HG03469 (cell line): Measurements from ENCODE around the gene HPS4.

Source experiments
- ATAC-seq: cut with Tn5 transposase; IDR thresholded peaks from one replicate; pipeline ENCODE4 v1.9.1; 2021; ENCODE audit warnings: mild to moderate bottlenecking, moderate library complexity, moderate number of reproducible peaks; ENCODE audit not compliant: unreplicated experiment

The HPS4 gene

DNA sequence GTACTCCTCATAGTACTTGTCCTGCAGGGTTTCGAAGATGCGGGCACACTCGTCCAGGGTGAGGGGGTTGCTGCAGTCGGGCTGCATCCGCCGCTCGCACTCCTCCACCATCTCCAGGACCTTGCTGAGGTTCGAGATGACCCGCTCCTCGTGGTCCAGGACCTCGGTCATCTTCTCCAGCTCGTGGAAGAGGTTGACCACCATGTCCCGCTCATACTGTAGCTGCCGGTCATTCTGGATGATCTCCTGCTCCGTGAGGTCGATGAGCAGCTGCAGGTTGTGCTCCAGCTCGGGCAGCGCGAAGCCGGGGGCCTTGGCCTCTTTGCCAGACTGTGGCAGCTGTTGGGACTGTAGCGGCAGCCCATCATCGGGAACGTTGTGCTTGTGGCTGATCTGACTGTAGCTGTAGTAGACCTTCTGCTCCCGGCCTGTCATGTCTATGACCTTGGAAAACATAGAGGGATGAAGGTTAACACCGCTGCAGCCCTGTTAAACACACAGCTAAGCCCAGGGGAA, 15.7 kb upstream of the HPS4 start:
- no peak for ATAC-seq

DNA sequence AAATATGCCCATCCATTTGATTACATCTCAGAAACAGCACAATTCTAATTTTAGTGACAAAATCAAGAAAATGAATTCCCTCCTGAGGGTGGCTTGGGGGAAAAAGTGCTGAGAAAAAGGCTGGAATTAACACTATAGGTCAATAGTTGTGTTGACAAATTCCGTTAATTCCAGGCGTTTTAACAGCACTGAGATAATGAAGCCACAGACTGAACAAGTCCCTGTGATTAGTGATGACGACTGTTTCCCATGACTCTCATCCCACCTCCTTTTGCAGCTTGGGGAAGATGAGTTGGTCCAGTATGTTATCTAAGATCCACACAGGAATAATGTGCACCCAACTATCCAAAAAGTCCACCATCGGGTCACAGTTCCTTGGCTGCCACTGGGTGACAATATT, 12.9 kb upstream of the HPS4 start:
- no peak for ATAC-seq

DNA sequence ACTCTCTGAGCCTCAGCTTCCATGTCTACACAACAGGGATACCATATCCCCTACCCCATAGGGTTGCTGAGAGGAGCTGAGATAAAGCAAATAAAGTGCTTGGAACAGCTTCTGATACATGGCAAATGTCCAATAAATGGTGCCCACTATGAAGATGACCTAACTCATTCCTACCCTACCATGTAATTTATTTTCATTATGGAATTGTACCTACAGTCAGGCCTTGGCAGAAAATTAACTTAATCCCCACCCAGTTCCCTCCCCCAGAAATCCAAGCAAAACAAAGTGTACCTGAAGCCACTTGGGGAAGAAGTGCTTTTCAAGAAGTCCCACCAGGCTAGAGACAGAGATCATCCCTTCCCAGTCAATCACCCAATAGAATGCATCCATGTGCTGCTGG, 10.9 kb upstream of the HPS4 start:
- no peak for ATAC-seq

DNA sequence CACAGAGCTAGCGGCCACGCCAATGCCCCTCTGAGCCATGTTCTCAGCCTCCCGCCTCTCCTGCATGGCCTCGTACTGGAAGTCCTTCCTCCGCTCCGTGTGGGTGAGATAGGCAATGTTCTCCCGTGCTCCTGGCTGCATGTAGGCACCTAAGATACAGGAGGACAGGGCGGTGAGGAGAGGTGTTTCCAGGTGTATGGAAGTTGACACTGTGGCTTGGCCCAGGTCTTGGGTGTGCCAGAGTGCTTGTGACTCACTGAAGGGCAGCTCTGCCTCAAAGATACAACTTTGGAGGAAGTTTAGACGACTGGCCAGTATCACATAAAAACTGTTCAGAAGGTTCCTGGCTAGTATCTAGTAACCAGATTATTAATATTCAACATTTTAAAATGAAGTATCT, 8.6 kb upstream of the HPS4 start:
- ATAC-seq: no peak

DNA sequence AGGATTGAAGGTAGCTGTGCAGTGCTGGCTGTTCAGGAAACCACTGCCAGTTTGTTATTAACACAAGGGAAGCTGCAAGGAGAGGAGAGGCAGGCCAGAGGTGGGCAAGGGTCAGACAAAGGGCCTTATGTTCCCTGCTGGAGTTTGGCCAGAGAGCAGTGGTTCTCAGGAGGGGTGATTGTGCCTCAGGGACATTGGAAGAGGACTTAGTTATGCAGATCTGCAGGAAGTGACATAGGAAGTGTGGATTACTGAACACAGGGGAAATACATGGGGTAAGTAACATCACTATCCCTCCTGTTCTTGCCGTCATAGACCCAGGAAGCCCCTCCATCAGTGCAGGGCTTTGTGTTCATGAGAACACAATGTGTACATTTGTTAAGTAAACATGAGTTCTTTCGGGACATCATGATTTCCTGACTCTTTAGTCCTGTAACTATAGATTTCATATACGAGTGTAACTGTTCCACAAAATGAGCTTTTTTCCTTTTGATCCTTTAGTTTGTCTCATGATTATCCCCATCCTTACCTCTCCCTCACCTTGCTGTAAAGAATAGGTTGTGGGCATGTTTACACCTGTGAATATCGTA, 6.0 kb upstream of the HPS4 start:
- ATAC-seq: no peak

DNA sequence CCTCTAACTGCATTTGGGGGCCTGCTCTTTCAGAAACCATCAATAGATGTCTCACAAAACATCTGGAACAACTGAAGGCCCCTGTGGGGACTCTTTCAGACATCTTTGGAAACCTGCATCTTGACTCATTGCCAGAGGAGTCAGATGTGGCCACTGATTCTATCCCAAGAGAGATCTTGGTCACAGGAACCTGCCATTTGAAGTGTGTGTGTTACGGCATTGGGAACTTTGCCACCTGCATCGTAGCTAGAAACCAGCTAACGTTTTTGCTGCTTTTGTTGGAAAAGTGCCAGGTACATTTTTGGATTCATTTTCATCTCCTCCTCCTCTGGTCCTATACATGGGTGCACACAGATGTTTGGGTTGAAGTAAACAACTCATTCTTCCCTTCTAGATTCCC, 4.4 kb upstream of the HPS4 start:
- ATAC-seq: no peak

DNA sequence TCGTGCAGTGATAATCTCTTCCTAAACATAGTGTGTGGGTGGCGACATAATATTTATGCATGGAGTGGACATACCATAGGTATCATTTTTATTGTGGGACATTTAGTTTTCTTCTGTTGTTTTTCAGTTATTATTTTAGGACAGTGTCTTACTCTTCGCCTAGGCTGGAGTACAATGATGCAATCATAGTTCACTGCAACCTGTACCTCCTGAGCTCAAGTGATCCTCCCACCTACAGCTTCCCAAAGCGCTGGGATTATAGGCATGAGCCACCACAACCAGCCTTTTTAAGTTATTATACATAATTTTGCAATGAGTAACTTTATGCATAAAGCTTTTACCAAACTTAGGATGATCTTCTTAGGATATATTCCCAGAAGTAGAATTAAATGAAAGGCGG, 2.8 kb upstream of the HPS4 start:
- ATAC-seq: no peak

DNA sequence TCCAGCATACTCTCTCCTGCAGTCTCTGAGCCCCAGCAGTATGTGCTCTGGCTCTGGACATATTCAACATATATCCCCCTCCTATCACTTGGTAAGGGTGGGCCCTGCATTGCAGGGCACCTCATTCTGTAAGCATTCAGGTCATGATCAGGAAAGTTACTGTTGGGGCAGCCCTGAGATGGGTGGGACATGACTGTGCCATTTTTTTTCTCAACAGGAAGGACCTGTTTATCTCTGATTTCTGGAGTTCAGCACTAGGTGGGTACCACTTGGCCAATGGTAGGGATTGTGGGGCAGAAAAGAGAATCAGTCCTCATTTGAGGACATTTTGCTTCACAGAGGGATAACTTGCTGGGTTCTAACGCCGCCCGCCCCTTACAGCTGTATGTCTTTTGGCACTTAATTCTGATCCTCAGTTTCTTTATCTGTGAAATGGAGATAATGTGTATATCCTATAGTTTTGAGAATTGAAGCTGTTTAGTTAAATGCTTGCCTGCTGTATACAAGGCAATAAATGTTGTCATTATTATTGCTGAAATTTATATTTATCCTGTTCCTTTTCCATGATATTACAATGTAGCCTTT, 2.3 kb upstream of the HPS4 start:
- no peak for ATAC-seq

DNA sequence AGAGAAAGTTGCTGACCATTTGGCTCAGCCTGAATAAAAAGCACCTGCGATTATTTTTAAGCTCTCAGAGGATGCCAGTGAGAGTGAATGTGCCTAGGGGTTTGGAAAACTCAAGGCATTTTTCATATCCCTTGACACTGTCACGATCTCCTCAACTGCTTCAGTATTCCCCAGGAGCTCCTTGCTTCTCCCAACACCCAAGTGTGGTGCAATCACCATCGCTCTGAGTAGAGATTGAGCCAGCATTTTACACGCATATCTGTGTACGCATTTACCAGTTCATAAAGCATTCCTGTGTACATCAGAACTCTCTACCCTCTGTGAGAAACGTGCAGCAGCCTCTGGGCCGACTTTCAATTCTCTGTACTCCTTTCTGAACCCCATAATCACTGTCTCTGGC, 1.4 kb upstream of the HPS4 start:
- no peak for ATAC-seq

DNA sequence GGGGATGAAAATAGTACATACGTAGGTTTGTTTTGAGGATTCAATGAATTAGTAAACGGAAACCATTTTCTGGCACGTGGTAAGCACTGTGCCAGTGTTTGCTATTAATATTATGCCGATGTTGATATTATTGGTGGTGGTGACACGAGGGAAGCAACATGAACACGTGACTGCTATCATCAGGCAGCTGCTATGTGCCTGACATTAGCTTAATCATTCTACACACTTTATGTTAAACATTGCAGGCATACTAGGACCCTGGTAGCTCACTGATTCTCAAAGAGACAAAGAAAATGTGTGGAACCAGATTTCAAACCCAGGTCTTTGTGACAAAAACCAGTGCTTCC, 750 bp upstream of the HPS4 start:
- ATAC-seq: no peak

DNA sequence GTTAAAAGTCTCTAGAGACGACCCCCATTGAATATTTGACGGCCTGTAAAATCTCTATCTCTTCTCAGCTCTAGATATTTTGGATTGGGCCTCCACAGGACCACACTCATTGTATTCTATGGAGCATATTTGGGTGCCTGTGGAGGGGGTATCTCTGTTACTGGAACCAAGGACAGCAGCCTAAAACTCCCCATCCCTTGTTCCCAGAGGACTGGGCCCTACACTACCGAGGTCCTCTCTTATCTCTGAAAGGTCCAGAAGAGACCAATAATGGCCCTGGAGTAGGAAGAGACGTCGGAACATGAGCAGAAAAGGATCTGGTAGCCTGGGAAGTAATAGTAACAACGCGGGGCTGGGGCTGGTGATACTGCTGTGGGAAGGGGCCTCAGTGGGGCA, 542 bp downstream of the HPS4 start:
- ATAC-seq: no peak

DNA sequence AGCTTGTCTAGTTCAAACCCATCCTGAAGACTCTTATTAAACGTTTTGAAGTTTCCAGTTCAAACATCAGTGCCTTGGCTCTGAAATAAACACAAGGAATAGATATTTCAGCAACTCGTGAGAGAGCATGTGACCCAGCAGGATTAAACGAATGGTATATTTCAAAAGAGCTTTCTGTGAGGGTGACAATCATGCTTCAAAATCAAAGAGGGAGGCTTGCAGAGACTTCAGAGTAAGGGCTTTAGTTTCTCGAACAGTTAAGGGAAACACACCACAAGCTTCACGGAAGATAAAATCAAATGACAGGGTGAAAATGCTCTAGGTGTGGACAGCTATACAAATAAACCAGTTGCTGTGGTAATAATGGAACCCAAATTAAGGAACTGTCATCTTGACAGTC, 1.4 kb downstream of the HPS4 start:
- no peak for ATAC-seq

DNA sequence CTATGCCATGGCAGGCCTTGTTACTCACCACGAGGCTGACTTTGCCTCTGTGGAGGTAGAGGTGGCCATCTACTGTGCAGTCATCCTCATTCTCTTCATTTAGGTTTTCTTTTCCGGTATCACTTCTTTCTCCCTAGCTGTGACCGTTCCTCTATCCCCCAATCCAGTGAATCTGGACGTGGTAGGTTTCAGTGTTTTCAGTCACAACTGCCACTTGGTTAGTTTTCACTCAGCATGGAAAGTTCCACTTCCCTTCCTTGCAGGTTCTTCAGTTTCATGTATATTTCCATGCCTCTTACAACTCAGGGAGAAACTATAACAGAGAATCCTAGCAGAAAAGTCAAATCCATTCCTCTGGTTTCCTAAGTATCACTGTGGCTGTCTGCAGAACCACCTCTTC, 1.9 kb downstream of the HPS4 start:
- no peak for ATAC-seq

DNA sequence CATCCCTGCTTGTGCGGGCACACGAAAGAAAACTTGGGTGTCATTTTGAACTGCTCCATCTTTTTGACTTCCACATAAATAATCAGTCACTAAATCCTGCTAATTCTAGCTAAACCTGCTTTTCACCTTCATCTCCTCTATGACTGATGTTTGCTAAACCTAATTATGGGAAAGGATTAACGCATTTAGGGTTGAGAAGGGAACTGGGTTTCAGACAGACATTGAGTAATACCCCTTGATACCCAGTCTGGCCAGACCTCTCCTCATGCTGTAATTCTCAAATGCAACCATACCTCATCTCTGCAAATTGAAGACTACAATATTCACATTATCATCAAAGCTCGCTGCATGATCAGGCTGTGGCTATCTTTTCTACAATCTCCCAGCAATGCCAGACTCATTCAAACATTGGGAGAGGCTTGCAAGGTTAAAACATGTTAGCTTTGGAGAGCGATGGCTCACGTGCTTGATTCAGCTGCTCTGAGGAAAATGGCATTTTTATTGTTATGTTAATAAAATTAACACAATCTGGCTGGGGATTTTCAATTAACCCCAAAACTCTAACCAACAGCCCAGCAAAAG, 2.4 kb downstream of the HPS4 start:
- ATAC-seq: no peak

DNA sequence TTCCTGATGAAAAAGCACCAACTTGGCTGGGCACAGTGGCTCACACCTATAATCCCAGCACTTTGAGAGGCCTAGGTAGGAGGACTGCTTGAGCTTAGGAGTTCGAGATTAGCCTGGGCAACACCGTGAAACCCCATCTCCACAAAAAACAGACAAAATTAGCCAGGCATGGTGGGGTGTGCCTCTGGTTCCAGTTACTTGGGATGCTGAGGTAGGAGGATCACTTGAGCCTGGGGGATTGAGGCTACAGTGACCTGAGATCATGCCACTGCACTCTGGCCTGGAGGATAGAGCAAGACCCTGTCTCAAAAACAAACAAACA, 3.0 kb downstream of the HPS4 start:
- ATAC-seq: no peak

DNA sequence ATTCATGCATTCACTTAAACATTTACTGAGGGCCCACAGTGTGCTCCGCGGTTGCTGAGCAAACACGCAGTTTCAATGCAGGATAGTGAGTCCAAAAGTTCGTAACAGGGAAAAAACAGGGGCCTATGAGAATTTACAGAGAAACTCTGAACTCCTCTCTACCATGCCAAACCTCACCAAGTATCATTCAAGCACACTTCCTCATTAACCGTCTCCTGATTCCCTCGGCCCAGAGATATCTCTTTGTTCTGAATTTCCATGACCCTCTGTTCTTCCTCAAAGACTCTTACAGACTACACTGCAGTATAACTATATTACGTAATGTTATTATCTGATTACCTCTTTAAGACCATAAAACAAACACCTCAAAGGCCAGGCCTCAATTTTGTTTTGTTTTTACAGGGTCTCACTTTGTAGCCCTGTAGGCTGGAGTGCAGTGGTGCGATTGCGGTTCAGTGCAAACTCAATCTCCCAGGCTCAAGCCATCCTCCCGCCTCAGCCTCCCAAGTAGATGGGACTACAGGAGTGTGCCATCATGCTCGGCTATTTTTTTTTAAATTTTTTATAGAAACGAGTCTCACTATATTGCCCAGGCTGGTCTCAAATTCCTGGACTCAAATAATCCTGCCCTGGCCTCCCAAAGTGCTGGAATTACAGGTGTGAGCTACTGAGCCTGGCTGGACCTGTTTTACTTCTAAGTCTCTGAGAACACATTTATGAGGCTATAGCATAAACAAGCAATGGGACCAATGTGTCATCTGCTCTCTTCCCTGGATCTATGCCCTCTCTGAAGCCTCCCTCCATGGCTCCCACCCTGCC, 3.6 kb downstream of the HPS4 start:
- no peak for ATAC-seq

DNA sequence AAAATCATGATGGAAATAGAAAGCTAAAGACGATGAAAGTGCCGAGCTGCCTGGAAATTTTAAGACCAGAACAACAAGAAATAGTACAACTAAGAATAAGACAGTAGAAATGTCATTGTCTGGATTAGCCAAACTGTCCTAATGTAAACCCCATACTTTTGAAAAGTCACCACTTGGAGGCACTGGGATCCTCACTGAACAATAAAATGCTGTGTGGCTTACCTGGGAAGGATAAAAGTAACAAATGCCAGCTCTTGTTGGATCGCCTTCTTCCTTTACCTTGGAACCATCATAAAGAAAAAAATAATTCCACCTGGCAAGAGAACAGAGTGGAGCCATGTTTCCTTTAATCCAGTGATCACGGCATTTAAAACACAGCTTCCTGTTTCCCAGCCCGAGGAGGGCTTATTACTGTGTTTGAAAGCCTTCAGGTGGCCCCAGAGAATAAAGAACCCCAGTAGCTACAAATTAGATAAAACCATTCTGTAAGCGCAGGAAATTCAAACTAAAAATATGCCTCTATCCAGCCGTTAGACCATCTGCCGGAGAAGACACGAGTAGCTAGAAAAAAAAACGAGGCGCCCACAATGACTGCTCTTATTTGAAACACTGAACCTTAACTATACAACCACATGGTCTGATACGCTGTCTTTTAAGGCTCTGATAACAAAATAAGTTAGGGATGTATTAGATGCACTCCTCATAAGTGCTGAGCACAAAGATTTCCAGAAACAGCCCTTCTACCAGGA, 4.4 kb downstream of the HPS4 start:
- ATAC-seq: no peak

DNA sequence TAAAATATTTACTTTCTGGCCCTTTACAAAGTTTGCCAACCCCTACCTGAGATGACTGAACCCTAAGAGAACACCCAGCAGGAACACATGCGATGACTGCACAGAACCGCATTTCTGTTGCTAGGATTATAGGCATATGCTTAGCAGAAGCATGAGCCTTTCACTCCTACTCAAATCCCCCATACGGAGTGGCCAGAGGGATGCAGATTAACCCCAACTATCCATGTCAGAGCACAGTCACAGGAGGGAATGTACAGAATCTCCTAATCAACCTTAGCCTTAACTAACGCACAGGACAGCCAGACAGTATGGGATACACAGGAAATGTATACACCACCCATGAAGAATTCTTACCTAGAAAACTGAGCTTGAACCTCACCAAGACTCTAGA, 6.2 kb downstream of the HPS4 start:
- no peak for ATAC-seq

DNA sequence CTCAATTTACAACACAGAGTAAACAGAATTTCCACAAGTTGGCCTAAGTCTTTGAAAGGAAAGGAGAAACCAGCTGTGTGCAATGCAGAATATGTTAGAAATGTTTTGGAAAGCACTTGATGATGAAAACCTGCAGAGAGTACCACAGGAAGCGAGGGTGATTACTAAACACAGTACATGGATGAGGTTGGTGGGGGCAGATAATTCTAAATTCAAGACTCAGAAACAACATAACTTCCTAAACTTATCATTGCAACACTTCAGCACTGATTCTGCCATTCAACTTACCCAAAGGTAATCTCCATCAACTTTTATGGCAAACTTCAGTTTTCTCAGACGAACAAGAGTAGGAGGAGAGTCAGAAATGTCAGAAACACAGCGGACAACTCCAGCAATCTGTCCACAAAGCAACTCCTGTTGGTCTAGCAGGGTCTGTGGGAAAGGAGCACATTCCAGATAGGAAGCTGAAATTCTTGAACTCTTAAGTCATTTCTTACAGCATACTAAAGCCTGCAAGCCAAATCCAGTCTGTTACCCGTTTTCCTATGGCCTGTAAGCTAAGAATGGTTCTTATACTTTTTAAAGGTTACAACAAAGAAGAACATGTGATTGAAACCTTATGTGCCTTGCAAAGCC, 6.8 kb downstream of the HPS4 start:
- ATAC-seq: no peak

DNA sequence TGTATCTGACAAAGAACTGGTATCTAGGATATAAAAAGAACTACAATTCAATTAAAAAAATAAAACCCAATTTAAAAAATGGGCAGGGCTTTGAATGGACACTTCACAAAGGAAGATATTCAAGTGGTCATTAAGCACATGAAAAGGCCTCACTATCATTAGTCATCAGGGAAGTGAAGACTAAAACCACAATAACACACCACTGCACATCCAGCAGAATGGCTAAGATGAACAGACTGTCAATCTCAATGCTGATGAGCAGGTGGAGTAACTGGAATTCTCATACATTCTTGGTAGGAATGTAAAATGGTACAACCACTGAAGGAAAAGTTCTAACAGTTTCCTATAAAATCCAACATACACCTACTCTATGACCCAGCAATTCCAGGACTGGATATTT, 8.9 kb downstream of the HPS4 start:
- ATAC-seq: no peak

DNA sequence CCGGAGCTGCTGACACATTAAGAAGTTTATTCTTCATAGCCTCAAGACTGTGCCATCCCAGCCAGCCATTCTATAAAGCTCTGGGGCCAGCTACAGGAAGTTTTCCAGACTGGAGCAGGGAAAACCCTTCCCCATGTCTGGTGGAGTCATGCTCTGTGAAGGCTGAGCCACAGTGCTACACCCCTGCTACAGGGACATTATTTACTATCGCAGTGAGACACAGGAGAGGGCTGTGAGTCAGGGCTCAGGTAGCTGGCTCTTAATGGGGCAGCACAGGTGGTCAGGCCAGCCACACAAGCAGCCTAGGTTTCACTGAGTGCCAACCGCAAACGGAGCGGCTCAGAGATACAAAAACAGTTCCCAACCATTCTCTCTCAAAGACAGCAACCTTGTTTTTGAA, 12.1 kb downstream of the HPS4 start:
- no peak for ATAC-seq
